HG02571 (cell line): ENCODE data around the gene PPP1R16B.
"Not testable (repeated sequence)": the region's sequence is repeated elsewhere in the genome, so short reads cannot be mapped to it uniquely, and the experiment has no call there.

Experiments used
- ATAC-seq: cut with Tn5 transposase; IDR thresholded peaks from one replicate; pipeline ENCODE4 v1.9.1; 2021; ENCODE audit warnings: mild to moderate bottlenecking, moderate library complexity; ENCODE audit not compliant: unreplicated experiment

The PPP1R16B gene

GRCh38 chr20:38791291-38791690 is 14.2 kb upstream of the PPP1R16B start:
- ATAC-seq, result no peak

- ATAC-seq, result no peak
Observed at GRCh38 chr20:38791940-38792339, 13.6 kb upstream of the PPP1R16B start.

GRCh38 chr20:38794057-38794456 is 11.4 kb upstream of the PPP1R16B start:
- ATAC-seq, result not testable (repeated sequence)

- ATAC-seq, result no peak
Observed at GRCh38 chr20:38798266-38798665, 7.2 kb upstream of the PPP1R16B start.

- ATAC-seq, result no peak
Observed at GRCh38 chr20:38799203-38799602, 6.3 kb upstream of the PPP1R16B start.

- ATAC-seq, result no peak
Observed at GRCh38 chr20:38800882-38801281, 4.6 kb upstream of the PPP1R16B start.

GRCh38 chr20:38804221-38804620 is 1.3 kb upstream of the PPP1R16B start:
- ATAC-seq, result no peak

- ATAC-seq, result no peak
Observed at GRCh38 chr20:38804682-38805501, 605 bp upstream of the PPP1R16B start.

GRCh38 chr20:38805958-38806854 is 709 bp downstream of the PPP1R16B start:
- ATAC-seq, result no peak

- ATAC-seq, result no peak
Observed at GRCh38 chr20:38806855-38807655, 1.6 kb downstream of the PPP1R16B start.

- ATAC-seq, result no peak
Observed at GRCh38 chr20:38809942-38810341, 4.4 kb downstream of the PPP1R16B start.

- no peak for ATAC-seq
Observed at GRCh38 chr20:38810926-38811630, 5.6 kb downstream of the PPP1R16B start.

- ATAC-seq, result no peak
Observed at GRCh38 chr20:38811769-38812168, 6.3 kb downstream of the PPP1R16B start.

GRCh38 chr20:38812182-38812581 is 6.7 kb downstream of the PPP1R16B start:
- no peak for ATAC-seq

- ATAC-seq, result no peak
Observed at GRCh38 chr20:38812709-38813573, 7.4 kb downstream of the PPP1R16B start.

GRCh38 chr20:38813574-38813962 is 8.1 kb downstream of the PPP1R16B start:
- ATAC-seq, result not testable (repeated sequence)

GRCh38 chr20:38815446-38815845 is 9.9 kb downstream of the PPP1R16B start:
- no peak for ATAC-seq

GRCh38 chr20:38818113-38819065 is 12.9 kb downstream of the PPP1R16B start:
- no peak for ATAC-seq
